Esophagus muscularis mucosa (tissue), 4 donors: ENCODE measurements around the gene ZNF653. TPM values are rescaled to one million over a fixed set of nuclear protein-coding genes. Genes with fewer than 3 reads are reported as not detected.
"Not testable (repeated sequence)": the region's sequence is repeated elsewhere in the genome, so short reads cannot be mapped to it uniquely, and the experiment has no call there.

ENCODE experiments used
- DNase-seq: peaks from one replicate; pipeline ENCODE4 v3.0.0-alpha.2; 2017; ENCODE audit errors: extremely low spot score
- H3K27ac ChIP-seq, 4 donors: fragments of 200-600 bp; sonication (generic); replicated peaks in 1 of 4; 1 replicate in 3 of 4; 2 replicates in 1 of 4; pipeline ENCODE4 v1.5.1; 2016 to 2019; ENCODE audit warnings: mild to moderate bottlenecking in 1 of 4
- H3K27me3 ChIP-seq, 4 donors: fragments of 200-600 bp; sonication (generic); one replicate each; pipeline versions ENCODE4 v1.5.1 to v1.6.0; 2016 to 2019
- H3K36me3 ChIP-seq, 4 donors: fragments of 200-600 bp; sonication (generic); one replicate each; pipeline ENCODE4 v1.5.1; 2016 to 2019
- H3K4me1 ChIP-seq, 4 donors: fragments of 200-600 bp; sonication (generic); one replicate each; pipeline ENCODE4 v1.5.1; 2016 to 2019
- H3K4me3 ChIP-seq, 4 donors: fragments of 200-600 bp; sonication (generic); 1 replicate in 2 of 4; 2 replicates in 2 of 4; pipeline ENCODE4 v1.5.1; 2016 to 2019; ENCODE audit warnings: mild to moderate bottlenecking in 4 of 4, moderate library complexity in 1 of 4
- H3K9me3 ChIP-seq, 4 donors: fragments of 200-600 bp; sonication (generic); 1 replicate in 3 of 4; 2 replicates in 1 of 4; pipeline ENCODE4 v1.5.1; 2016 to 2019
- CTCF ChIP-seq, 3 experiments: fragments of 200-600 bp in 2 of 3; fragments of 450-650 bp in 1 of 3; sonication (generic) in 2 of 3; IDR thresholded peaks; one replicate each; pipeline ENCODE4 v1.5.1; 2017 to 2019; ENCODE audit warnings: antibody characterized with exemption in 3 of 3, mild to moderate bottlenecking in 2 of 3, moderate library complexity in 1 of 3
- EP300 ChIP-seq: sonication (generic); formaldehyde crosslinking; IDR thresholded peaks from one replicate; pipeline ENCODE4 v1.6.1; 2017; ENCODE audit warnings: antibody characterized with exemption
- POLR2A ChIP-seq: fragments of 450-650 bp; IDR thresholded peaks from one replicate; pipeline ENCODE4 v1.6.1; 2017; ENCODE audit warnings: antibody characterized with exemption, moderate library complexity, mild to moderate bottlenecking, low read depth
- POLR2AphosphoS5 ChIP-seq, 2 donors: sonication (generic); formaldehyde crosslinking; IDR thresholded peaks; one replicate each; pipeline ENCODE4 v1.6.1; 2017; ENCODE audit warnings: antibody characterized with exemption in 2 of 2
- WGBS: methylation state at CpG from one replicate; pipeline ENCODE4 v1.1.5; 2018; 5-methylcytosine and 5-hydroxymethylcytosine counted together
- intact Hi-C: fragments of 100-400 bp; cut with DNase I; formaldehyde crosslinking; loops from one replicate; pipeline ENCODE4 v1.15.1; 2023
- total RNA-seq, 4 donors: library from RNA; depleted of rRNA; stranded (reverse); fragments of >200 nt; gene quantifications; one replicate each; pipeline versions ENCODE4 v1.1.0 to v1.2.1, GENCODE V29; 2016

ZNF653 gene
- total RNA-seq, 4 donors from 2014 or later: 9.1 to 13.9 (median 9.4) TPM

- Histone ChIP-seq H3K27me3 (peaks cover 0 to 46% (median 0%) of the 10 kb centered on the region in 4 donors), H3K4me1 (no peaks in the 10 kb centered on the region), H3K36me3 (no peaks in the 10 kb centered on the region), H3K27ac (no peak overlapping the region), H3K9me3 (no peaks in the 10 kb centered on the region), H3K4me3 (no peak overlapping the region)
- 76% methylated on average over 2 of the region's 2 CpGs for WGBS
- intact Hi-C loops: no loop called here
- TF ChIP-seq POLR2A: no peak
- no peak for TF ChIP-seq POLR2AphosphoS5 (IDR thresholded peaks at IDR 0.05)
- TF ChIP-seq CTCF (IDR thresholded peaks at IDR 0.05): no peak
- no peak for TF ChIP-seq EP300
- no peak for DNase-seq
Measured at GRCh38 chr19:11461453-11461852, 44.2 kb downstream of the ZNF653 start.

- WGBS: 63% methylated on average over 4 of the region's 4 CpGs
- no peak for TF ChIP-seq EP300
- no peaks in the 10 kb centered on the region for H3K9me3 ChIP-seq
- no peak for DNase-seq
- H3K27ac ChIP-seq: no peak overlapping the region
- H3K36me3 ChIP-seq: no peaks in the 10 kb centered on the region
- H3K4me3 ChIP-seq: no peak overlapping the region
- H3K4me1 ChIP-seq: no peaks in the 10 kb centered on the region
- H3K27me3 ChIP-seq: peaks cover 0 to 33% (median 0%) of the 10 kb centered on the region in 4 donors
- intact Hi-C loops: no loop called here
Measured at GRCh38 chr19:11460207-11460606, 45.4 kb downstream of the ZNF653 start.

GRCh38 chr19:11458912-11459311, 46.7 kb downstream of the ZNF653 start:
- DNase-seq, H3K27ac ChIP-seq, H3K4me1 ChIP-seq, intact Hi-C loops, H3K4me3 ChIP-seq, H3K36me3 ChIP-seq, H3K9me3 ChIP-seq: not testable (repeated sequence)
- WGBS: 75% methylated on average over 11 of the region's 11 CpGs
- H3K27me3 ChIP-seq: peaks cover 0 to 36% (median 0%) of the 10 kb centered on the region in 4 donors

GRCh38 chr19:11458236-11458900, 47.3 kb downstream of the ZNF653 start:
- Histone ChIP-seq H3K36me3 (no peaks in the 10 kb centered on the region), H3K27ac (no peak overlapping the region), H3K9me3 (no peaks in the 10 kb centered on the region), H3K4me1 (no peaks in the 10 kb centered on the region), H3K4me3 (no peak overlapping the region), H3K27me3 (peaks cover 0 to 41% (median 0%) of the 10 kb centered on the region in 4 donors)
- intact Hi-C loops: no loop called here
- WGBS: 88% methylated on average over 19 of the region's 19 CpGs
- no peak for TF ChIP-seq CTCF (IDR thresholded peaks at IDR 0.05)
- TF ChIP-seq EP300: no peak
- TF ChIP-seq POLR2AphosphoS5 (IDR thresholded peaks at IDR 0.05): no peak
- DNase-seq: no peak

GRCh38 chr19:11457831-11458230, 47.8 kb downstream of the ZNF653 start:
- Histone ChIP-seq H3K27ac (no peak overlapping the region), H3K4me3 (no peak overlapping the region), H3K9me3 (no peaks in the 10 kb centered on the region), H3K4me1 (no peaks in the 10 kb centered on the region), H3K36me3 (no peaks in the 10 kb centered on the region), H3K27me3 (peaks cover 0 to 46% (median 0%) of the 10 kb centered on the region in 4 donors)
- TF ChIP-seq POLR2A (no peak), CTCF (IDR thresholded peaks at IDR 0.05) (no peak), POLR2AphosphoS5 (IDR thresholded peaks at IDR 0.05) (no peak), EP300 (no peak)
- DNase-seq: no peak
- WGBS: 84% methylated on average over 17 of the region's 20 CpGs
- intact Hi-C loops: no loop called here

- TF ChIP-seq CTCF (IDR thresholded peaks at IDR 0.05) (no peak), EP300 (no peak), POLR2A (no peak), POLR2AphosphoS5 (IDR thresholded peaks at IDR 0.05) (no peak)
- Histone ChIP-seq H3K27me3 (peaks cover 0 to 51% (median 0%) of the 10 kb centered on the region in 4 donors), H3K36me3 (no peaks in the 10 kb centered on the region), H3K9me3 (no peaks in the 10 kb centered on the region), H3K4me3 (no peak overlapping the region), H3K4me1 (no peaks in the 10 kb centered on the region), H3K27ac (no peak overlapping the region)
- DNase-seq: no peak
- intact Hi-C loops: no loop called here
- WGBS: 24% methylated on average over 5 of the region's 18 CpGs
Measured at GRCh38 chr19:11457115-11457514, 48.5 kb downstream of the ZNF653 start.
